PC-3 (cell line): ENCODE results near the gene POMT1.

Experiments
- CTCF ChIP-seq: fragments of 300-600 bp; sonication (generic); conservative IDR thresholded peaks from 2 replicates; pipeline ENCODE4 v1.5.1; 2017; ENCODE audit warnings: antibody characterized with exemption, low read depth, mild to moderate bottlenecking, low read length
- EZH2 ChIP-seq: fragments of 300-600 bp; sonication (generic); IDR thresholded peaks from one replicate; pipeline ENCODE4 v1.6.1; 2017; ENCODE audit warnings: antibody characterized with exemption, mild to moderate bottlenecking, low read length; ENCODE audit not compliant: unreplicated experiment
- EZH2phosphoT487 ChIP-seq: fragments of 300-600 bp; sonication (generic); IDR thresholded peaks from 2 replicates; pipeline ENCODE4 v1.6.1; 2018; ENCODE audit warnings: mild to moderate bottlenecking, antibody characterized with exemption, low read length, borderline replicate concordance

GRCh38 chr9:131520503-131520902 lies 17.8 kb downstream of the POMT1 start:
- TF ChIP-seq CTCF (no peak), EZH2phosphoT487 (no peak), EZH2 (no peak)
